Trophoblast cell (in vitro differentiated cells and primary cell): ENCODE data around the gene HACE1.

ENCODE experiments used
- DNase-seq, 2 donors: peaks; one replicate each; pipeline ENCODE4 v3.0.0-alpha.2; 2016
- H2AFZ ChIP-seq: 2 replicates; pipeline ENCODE4 v1.6.1; 2013; ENCODE audit warnings: low read length, moderate library complexity, mild to moderate bottlenecking; ENCODE audit not compliant: insufficient read depth, poor library complexity
- H2AK5ac ChIP-seq: 2 replicates; pipeline ENCODE4 v1.6.1; 2013; ENCODE audit warnings: mild to moderate bottlenecking, low read length
- H2BK120ac ChIP-seq: 2 replicates; pipeline ENCODE4 v1.6.1; 2013; ENCODE audit warnings: low read length, mild to moderate bottlenecking, moderate library complexity; ENCODE audit not compliant: insufficient read depth, poor library complexity
- H2BK12ac ChIP-seq: 2 replicates; pipeline ENCODE4 v1.6.1; 2013; ENCODE audit warnings: mild to moderate bottlenecking, low read length, moderate library complexity
- H2BK5ac ChIP-seq: 2 replicates; pipeline ENCODE4 v1.6.1; 2013; ENCODE audit warnings: low read length, low read depth, moderate library complexity, mild to moderate bottlenecking; ENCODE audit not compliant: poor library complexity
- H3K14ac ChIP-seq: 2 replicates; pipeline ENCODE4 v1.6.1; 2013; ENCODE audit warnings: mild to moderate bottlenecking, low read length
- H3K18ac ChIP-seq: 2 replicates; pipeline ENCODE4 v1.6.1; 2013; ENCODE audit warnings: mild to moderate bottlenecking, low read length
- H3K23ac ChIP-seq: 2 replicates; pipeline ENCODE4 v1.6.1; 2013; ENCODE audit warnings: low read length
- H3K27ac ChIP-seq: 2 replicates; pipeline ENCODE4 v1.5.1; 2013; ENCODE audit warnings: low read depth, mild to moderate bottlenecking, inconsistent platforms, low read length, moderate library complexity
- H3K27me3 ChIP-seq: 2 replicates; pipeline ENCODE4 v1.6.1; 2013; ENCODE audit warnings: inconsistent platforms, mild to moderate bottlenecking, low read length, moderate library complexity; ENCODE audit not compliant: insufficient read depth
- H3K36me3 ChIP-seq, 2 experiments: 1 replicate in 1 of 2; 2 replicates in 1 of 2; pipeline ENCODE4 v1.6.1; 2013; ENCODE audit warnings: low read length in 2 of 2, mild to moderate bottlenecking in 2 of 2, moderate library complexity in 1 of 2; ENCODE audit not compliant: insufficient read depth in 2 of 2, control insufficient read depth in 1 of 2
- H3K4ac ChIP-seq: 2 replicates; pipeline ENCODE4 v1.6.1; 2013; ENCODE audit warnings: low read depth, mild to moderate bottlenecking, low read length, moderate library complexity
- H3K4me1 ChIP-seq, 2 experiments: 1 replicate in 1 of 2; 2 replicates in 1 of 2; pipeline ENCODE4 v1.6.1; 2013; ENCODE audit warnings: low read length in 2 of 2, mild to moderate bottlenecking in 2 of 2, moderate library complexity in 1 of 2; ENCODE audit not compliant: insufficient read depth in 2 of 2, control insufficient read depth in 1 of 2
- H3K4me2 ChIP-seq: 2 replicates; pipeline ENCODE4 v1.6.1; 2013; ENCODE audit warnings: inconsistent platforms, mild to moderate bottlenecking, low read length, moderate library complexity
- H3K4me3 ChIP-seq: 2 replicates; pipeline ENCODE4 v1.5.1; 2013; ENCODE audit warnings: mild to moderate bottlenecking, low read depth, low read length, inconsistent platforms
- H3K79me1 ChIP-seq: one replicate; pipeline ENCODE4 v1.6.1; 2013; ENCODE audit warnings: low read length
- H3K79me2 ChIP-seq: 2 replicates; pipeline ENCODE4 v1.6.1; 2013; ENCODE audit warnings: low read length, mild to moderate bottlenecking; ENCODE audit not compliant: control insufficient read depth, insufficient read depth, poor library complexity
- H3K9ac ChIP-seq: 2 replicates; pipeline ENCODE4 v1.6.1; 2013; ENCODE audit warnings: mild to moderate bottlenecking, low read length
- H3K9me3 ChIP-seq: 2 replicates; pipeline ENCODE4 v1.6.1; 2013; ENCODE audit warnings: low read depth, mild to moderate bottlenecking, control low read depth, inconsistent platforms, low read length; ENCODE audit not compliant: insufficient read depth
- H4K12ac ChIP-seq: 2 replicates; pipeline ENCODE4 v1.6.1; 2013; ENCODE audit warnings: low read depth, mild to moderate bottlenecking, low read length, moderate library complexity
- H4K8ac ChIP-seq: 2 replicates; pipeline ENCODE4 v1.6.1; 2013; ENCODE audit warnings: low read depth, mild to moderate bottlenecking, low read length, moderate library complexity
- H4K91ac ChIP-seq: one replicate; pipeline ENCODE4 v1.6.1; 2013; ENCODE audit warnings: low read depth, mild to moderate bottlenecking, low read length, moderate library complexity
- WGBS: extraction: QIAGEN DNeasy Blood & Tissue Kit; methylation state at CpG from one replicate; pipeline ENCODE4 v1.1.7; 2013; ENCODE audit warnings: missing lambda C conversion rate; ENCODE audit not compliant: insufficient read length, insufficient coverage; ENCODE audit errors: extremely low coverage; 5-methylcytosine and 5-hydroxymethylcytosine counted together

Gene HACE1

DNA sequence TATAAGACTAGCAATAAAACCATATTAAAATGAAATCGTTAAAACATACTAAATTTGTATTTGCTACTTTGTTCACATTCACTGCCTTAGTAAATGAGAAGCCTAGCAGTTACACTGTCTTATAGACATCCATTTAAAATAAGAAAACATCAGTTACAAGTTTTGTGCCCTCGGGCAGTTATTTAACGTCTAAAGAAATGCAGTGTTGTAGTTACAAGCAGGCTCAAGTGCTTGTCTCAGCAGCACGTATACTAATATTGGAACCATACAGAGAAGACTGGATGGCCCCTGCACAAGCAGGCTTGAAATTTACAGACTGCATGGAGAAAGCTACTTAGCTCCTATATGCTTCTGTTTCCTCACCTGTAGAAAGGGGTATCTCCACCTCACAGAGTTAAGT is 93.1 kb downstream of the HACE1 start:
- H3K18ac ChIP-seq = no peak overlapping the region
- no peak for DNase-seq
- H2BK12ac ChIP-seq = no peak overlapping the region
- no peaks in the 10 kb centered on the region for H3K4me1 ChIP-seq
- H3K79me1 ChIP-seq = no peaks in the 10 kb centered on the region
- no peak overlapping the region for H3K9ac ChIP-seq
- WGBS = no CpG with 5 or more reads among the region's 4 CpGs
- no peak overlapping the region for H2BK5ac ChIP-seq
- H3K4me2 ChIP-seq = no peak overlapping the region
- H3K4ac ChIP-seq = no peak overlapping the region
- H3K36me3 ChIP-seq = peaks cover 5% of the 10 kb centered on the region in 2 experiments
- H4K91ac ChIP-seq = no peak overlapping the region
- H4K12ac ChIP-seq = no peak overlapping the region
- H3K4me3 ChIP-seq = no peak overlapping the region
- no peak overlapping the region for H3K27ac ChIP-seq
- H2AK5ac ChIP-seq = no peak overlapping the region
- no peak overlapping the region for H4K8ac ChIP-seq
- no peak overlapping the region for H2BK120ac ChIP-seq
- H3K23ac ChIP-seq = no peak overlapping the region
- H2AFZ ChIP-seq = no peak overlapping the region
- no peaks in the 10 kb centered on the region for H3K9me3 ChIP-seq
- H3K79me2 ChIP-seq = no peaks in the 10 kb centered on the region
- H3K14ac ChIP-seq = no peak overlapping the region
- H3K27me3 ChIP-seq = no peaks in the 10 kb centered on the region

GRCh38 chr6:104754788-104755409 is 104.8 kb downstream of the HACE1 start:
- no peak overlapping the region for H4K12ac ChIP-seq
- no peak overlapping the region for H3K14ac ChIP-seq
- H3K4me1 ChIP-seq = no peaks in the 10 kb centered on the region
- H3K23ac ChIP-seq = no peak overlapping the region
- no peak overlapping the region for H2BK5ac ChIP-seq
- DNase-seq = no peak
- H2BK120ac ChIP-seq = no peak overlapping the region
- H3K27ac ChIP-seq = no peak overlapping the region
- H2AFZ ChIP-seq = no peak overlapping the region
- H3K4me3 ChIP-seq = no peak overlapping the region
- no peak overlapping the region for H2BK12ac ChIP-seq
- H3K79me2 ChIP-seq = no peaks in the 10 kb centered on the region
- no peak overlapping the region for H4K8ac ChIP-seq
- no peak overlapping the region for H3K9ac ChIP-seq
- H3K4ac ChIP-seq = no peak overlapping the region
- no CpG with 5 or more reads among the region's 1 CpG for WGBS
- H3K4me2 ChIP-seq = no peak overlapping the region
- H3K27me3 ChIP-seq = no peaks in the 10 kb centered on the region
- peaks cover 9% of the 10 kb centered on the region for H3K9me3 ChIP-seq
- no peak overlapping the region for H4K91ac ChIP-seq
- no peak overlapping the region for H3K18ac ChIP-seq
- peaks cover 13 to 17% of the 10 kb centered on the region in 2 experiments for H3K36me3 ChIP-seq
- no peak overlapping the region for H2AK5ac ChIP-seq
- H3K79me1 ChIP-seq = no peaks in the 10 kb centered on the region

DNA sequence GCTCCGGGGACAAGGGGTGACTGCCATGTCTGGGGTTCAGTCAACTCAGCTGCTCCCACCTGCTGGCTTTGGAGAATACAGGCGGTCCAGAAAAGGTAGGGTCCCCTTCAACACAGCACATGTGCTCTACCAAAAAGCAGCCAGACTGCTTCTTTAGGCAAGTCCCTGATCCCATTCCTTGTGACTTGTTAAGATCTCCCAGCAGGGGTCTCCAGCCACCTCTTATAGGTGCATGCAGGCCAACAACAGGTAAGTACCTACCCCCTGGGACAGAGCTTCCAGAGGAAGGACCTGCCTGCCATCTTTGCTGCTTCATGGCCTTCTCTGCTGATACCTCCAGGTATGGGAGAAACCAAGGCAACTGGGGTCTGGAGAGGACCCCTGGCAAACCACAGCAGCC is 106.5 kb downstream of the HACE1 start:
- no peak overlapping the region for H4K12ac ChIP-seq
- H3K18ac ChIP-seq = peak overlapping the region; percentile 7
- no peaks in the 10 kb centered on the region for H3K79me1 ChIP-seq
- no peak overlapping the region for H3K23ac ChIP-seq
- no peak overlapping the region for H3K4ac ChIP-seq
- H4K8ac ChIP-seq = no peak overlapping the region
- no peak overlapping the region for H3K4me2 ChIP-seq
- peaks cover 9% of the 10 kb centered on the region for H3K9me3 ChIP-seq
- no peak overlapping the region for H2BK12ac ChIP-seq
- no peak overlapping the region for H4K91ac ChIP-seq
- WGBS = no CpG with 5 or more reads among the region's 2 CpGs
- H3K36me3 ChIP-seq = peaks cover 13 to 17% of the 10 kb centered on the region in 2 experiments
- no peak overlapping the region for H2BK5ac ChIP-seq
- H3K79me2 ChIP-seq = no peaks in the 10 kb centered on the region
- no peaks in the 10 kb centered on the region for H3K27me3 ChIP-seq
- H2AFZ ChIP-seq = no peak overlapping the region
- H3K4me3 ChIP-seq = no peak overlapping the region
- no peak overlapping the region for H3K27ac ChIP-seq
- H2BK120ac ChIP-seq = no peak overlapping the region
- no peak for DNase-seq
- H3K4me1 ChIP-seq = no peaks in the 10 kb centered on the region
- no peak overlapping the region for H2AK5ac ChIP-seq
- H3K14ac ChIP-seq = no peak overlapping the region
- H3K9ac ChIP-seq = no peak overlapping the region

DNA sequence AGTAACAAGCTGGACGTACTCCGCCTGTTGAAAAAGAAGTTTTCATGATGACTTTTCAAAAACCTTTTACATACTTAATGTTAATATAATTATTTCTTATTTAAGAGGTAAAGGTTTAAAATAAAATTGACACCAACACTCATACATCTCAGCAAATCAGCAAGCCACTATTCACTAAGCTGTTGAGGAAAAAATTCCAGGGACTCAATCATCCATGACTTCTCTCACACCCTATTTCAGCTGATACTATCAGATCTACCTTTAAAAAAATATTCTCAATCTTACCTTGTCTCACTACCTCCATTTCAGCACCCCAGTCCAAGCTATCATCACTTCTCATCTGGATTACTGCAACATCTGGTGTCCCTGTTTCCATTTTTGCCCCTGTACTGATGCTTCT is 109.3 kb downstream of the HACE1 start:
- no peak overlapping the region for H3K4ac ChIP-seq
- DNase-seq = no peak
- H2BK5ac ChIP-seq = no peak overlapping the region
- no peak overlapping the region for H3K4me2 ChIP-seq
- H3K4me3 ChIP-seq = no peak overlapping the region
- H3K36me3 ChIP-seq = peaks cover 2 to 6% of the 10 kb centered on the region in 2 experiments
- H2AK5ac ChIP-seq = no peak overlapping the region
- no peak overlapping the region for H2BK120ac ChIP-seq
- no peak overlapping the region for H3K9ac ChIP-seq
- H3K27ac ChIP-seq = no peak overlapping the region
- H3K14ac ChIP-seq = no peak overlapping the region
- WGBS = no CpG with 5 or more reads among the region's 2 CpGs
- H3K9me3 ChIP-seq = peaks cover 3% of the 10 kb centered on the region
- no peak overlapping the region for H2AFZ ChIP-seq
- H2BK12ac ChIP-seq = no peak overlapping the region
- no peak overlapping the region for H4K12ac ChIP-seq
- H3K79me1 ChIP-seq = no peaks in the 10 kb centered on the region
- H3K18ac ChIP-seq = no peak overlapping the region
- no peaks in the 10 kb centered on the region for H3K4me1 ChIP-seq
- no peak overlapping the region for H4K91ac ChIP-seq
- no peak overlapping the region for H3K23ac ChIP-seq
- H4K8ac ChIP-seq = no peak overlapping the region
- no peaks in the 10 kb centered on the region for H3K27me3 ChIP-seq
- no peaks in the 10 kb centered on the region for H3K79me2 ChIP-seq
